Amniotic stem cell (primary cell): ENCODE measurements around the gene ADCY2.
A peak's percentile ranks its signal among the peaks of the same experiment; 100 is the strongest.

Experiments
- DNase-seq: peaks from one replicate; lab custom pipeline; 2025; lab: John Stamatoyannopoulos, UW

ADCY2 gene

GRCh38 chr5:7784683-7785380 lies 388.9 kb downstream of the ADCY2 start:
- no peak for DNase-seq

GRCh38 chr5:7787770-7788169 lies 391.8 kb downstream of the ADCY2 start:
- DNase-seq: no peak

- no peak for DNase-seq
Observed at GRCh38 chr5:7789567-7789966, 393.6 kb downstream of the ADCY2 start.

- no peak for DNase-seq
Observed at GRCh38 chr5:7793895-7794294, 398.0 kb downstream of the ADCY2 start.

DNA sequence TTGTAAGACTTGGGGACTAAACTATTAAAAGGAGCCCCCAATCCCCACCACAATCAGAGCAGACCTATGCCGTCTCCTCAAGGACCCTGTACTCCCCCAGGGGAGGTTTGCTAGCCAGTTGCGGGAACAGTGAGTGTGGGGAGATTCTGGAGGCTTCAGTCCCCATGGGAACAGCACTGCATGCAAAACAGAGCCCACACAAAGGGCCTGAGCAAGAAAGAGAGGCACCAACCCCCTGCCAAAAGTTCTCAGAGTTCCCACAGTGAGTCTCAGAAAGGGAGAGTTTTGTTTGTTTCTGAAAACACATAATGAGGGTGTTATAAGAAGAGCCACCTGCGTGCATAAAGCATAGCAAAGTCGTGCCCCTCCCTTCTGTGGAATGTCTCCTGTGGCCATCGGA lies 398.4 kb downstream of the ADCY2 start:
- no peak for DNase-seq

DNA sequence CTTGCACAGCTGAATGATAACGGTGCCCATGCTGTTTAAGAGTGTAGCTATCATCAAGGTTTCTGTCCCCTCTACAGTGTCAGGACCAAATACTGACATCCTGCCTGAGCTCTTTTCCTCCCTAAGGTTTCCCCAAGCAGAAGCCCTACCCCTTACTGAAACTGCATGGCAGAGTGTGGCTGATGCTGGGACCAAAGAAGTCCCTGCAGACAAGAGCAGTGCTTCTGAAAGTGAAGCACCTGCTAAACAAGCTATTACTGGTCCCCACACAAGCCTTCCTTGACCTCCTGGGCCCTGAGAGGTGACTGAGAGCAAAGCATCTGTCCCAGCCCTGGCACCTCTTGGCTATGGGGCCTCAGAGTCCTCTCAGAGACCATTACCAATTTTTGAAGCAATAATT lies 398.9 kb downstream of the ADCY2 start:
- DNase-seq: no peak

GRCh38 chr5:7795306-7795705 lies 399.4 kb downstream of the ADCY2 start:
- no peak for DNase-seq

GRCh38 chr5:7801891-7802614 lies 406.1 kb downstream of the ADCY2 start:
- DNase-seq: no peak

- DNase-seq: no peak
Observed at GRCh38 chr5:7802855-7803254, 406.9 kb downstream of the ADCY2 start.

GRCh38 chr5:7803937-7804336 lies 408.0 kb downstream of the ADCY2 start:
- no peak for DNase-seq

DNA sequence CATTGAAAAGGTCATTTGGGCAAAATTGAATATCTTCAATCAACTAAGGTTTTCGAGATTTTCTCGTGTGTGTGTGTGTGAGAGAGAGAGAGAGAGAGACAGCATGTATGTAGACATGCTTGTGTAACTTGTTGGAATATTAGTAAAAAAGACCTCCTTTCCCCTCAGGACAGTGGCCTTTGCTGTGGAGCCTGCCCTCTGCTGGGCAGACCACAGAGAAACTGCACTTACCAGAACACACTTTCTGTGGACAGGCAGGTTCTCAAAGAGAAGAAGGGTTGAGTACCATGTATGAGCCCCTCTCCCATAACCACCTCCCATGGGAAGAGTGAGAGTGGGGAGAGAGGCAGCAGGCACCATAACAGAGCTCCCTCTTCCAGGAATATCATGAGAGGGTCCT lies 409.4 kb downstream of the ADCY2 start:
- DNase-seq: no peak

DNA sequence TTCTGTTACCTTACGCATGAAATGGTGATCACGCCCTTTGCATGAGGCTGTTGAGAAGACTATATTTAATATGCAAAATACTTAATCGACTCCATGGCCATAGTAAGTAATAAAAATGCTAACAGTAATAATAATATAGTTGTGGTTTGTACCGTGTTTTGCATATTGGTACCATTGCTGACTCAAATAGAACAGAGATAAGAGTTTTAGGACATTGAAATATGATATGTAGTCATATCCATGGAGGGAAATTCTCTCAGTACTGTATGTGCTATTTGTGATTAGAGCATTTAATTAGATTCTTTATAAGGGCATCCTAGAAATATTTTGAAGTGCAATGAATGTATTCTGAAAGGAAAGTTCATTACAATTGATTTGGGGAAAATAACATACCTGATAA lies 413.1 kb downstream of the ADCY2 start:
- DNase-seq: no peak

DNA sequence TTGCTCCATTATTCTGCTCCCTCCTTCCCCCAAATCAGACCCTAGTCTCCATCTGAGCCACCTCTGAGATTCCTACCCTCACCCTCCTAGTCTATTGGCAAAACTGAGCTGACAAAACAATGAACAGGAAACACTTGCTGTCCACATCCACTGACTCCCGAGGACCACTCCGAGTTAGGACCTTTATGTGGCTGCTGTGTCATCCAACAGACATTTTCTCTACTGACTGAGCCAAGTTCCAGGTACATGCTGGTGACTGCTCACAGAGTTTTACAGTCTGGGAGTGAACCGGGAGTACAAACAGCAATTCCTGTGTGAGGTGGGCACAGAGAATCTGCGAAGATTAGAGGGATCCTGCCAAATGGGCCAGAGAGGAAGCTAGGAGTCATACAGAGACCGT lies 415.8 kb downstream of the ADCY2 start:
- DNase-seq: no peak

- no peak for DNase-seq
Observed at GRCh38 chr5:7813007-7813406, 417.1 kb downstream of the ADCY2 start.

- DNase-seq: no peak
Observed at GRCh38 chr5:7813576-7813975, 417.6 kb downstream of the ADCY2 start.

DNA sequence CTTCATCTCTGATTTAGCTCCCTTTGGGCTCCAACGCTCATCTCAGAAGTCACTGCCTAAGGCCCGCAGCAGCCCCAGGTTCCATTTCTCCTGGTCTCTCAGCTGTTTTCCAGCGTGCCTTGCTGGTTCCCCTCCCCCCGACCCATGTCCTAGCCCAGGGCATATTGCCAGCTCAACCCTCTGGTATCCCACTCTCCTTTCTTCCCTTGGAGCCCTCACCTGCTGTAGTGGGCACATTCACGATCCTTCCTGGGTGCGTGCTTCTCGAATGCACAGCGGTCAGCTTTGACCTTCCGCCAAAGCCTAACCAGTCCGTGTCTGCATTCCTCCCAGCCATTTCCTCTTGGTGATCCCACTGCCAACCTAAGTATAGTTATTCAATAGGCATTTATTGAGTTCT lies 418.9 kb downstream of the ADCY2 start:
- no peak for DNase-seq

DNA sequence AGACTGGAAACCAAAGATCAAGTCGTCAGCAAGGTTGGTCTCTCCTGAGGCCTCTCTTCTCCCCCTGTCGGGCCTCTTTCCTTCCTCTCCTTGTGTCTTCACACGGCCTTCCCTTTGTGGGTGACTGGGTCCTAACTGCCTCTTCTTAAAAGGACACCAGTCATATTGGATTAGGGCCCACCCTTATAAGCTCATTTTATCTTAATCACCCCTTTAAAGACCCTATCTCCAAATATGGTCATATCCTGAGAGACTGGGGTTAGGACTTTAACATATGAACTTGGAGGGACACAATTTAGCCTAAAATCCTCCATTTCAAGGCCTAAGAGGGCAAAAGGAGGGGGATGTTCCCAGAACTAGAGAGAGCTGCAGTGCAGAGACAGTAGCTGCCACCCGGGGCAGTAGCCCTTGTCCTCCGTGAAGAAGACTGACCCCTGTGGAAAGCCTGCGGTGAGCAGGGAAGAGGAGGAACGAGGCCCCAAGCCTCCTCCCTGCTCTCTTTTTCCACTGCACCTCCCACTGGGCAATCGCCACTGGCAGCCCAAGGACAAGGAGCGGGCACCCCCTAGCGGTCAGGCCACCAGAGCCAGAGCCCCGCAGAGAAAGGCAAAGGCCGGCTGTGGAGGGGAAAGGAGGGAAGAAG lies 420.1 kb downstream of the ADCY2 start:
- DNase-seq: peak; percentile 41

DNA sequence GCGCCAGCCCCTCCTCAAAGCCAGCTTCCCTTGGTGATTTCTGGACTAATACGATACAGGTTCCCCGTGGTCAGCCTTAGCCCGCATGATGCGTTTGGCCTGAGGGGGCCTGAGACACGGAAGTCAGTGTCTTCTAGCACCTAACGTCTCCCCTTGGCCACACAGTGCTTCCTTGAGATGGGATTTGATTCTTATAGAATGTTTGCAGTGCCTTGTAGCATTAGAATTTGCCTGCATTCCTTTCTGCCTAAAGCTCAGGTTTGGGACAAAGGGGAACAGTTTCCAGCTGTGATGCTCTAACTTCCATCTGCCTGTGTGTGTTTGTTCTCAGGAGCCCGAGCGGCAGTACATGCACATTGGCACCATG lies 420.6 kb downstream of the ADCY2 start:
- DNase-seq: no peak

- DNase-seq: no peak
Observed at GRCh38 chr5:7822449-7822848, 426.5 kb downstream of the ADCY2 start.

- no peak for DNase-seq
Observed at GRCh38 chr5:7823594-7823993, 427.7 kb downstream of the ADCY2 start.

- no peak for DNase-seq
Observed at GRCh38 chr5:7824995-7825394, 429.1 kb downstream of the ADCY2 start.

- no peak for DNase-seq
Observed at GRCh38 chr5:7825630-7826029, 429.7 kb downstream of the ADCY2 start.

DNA sequence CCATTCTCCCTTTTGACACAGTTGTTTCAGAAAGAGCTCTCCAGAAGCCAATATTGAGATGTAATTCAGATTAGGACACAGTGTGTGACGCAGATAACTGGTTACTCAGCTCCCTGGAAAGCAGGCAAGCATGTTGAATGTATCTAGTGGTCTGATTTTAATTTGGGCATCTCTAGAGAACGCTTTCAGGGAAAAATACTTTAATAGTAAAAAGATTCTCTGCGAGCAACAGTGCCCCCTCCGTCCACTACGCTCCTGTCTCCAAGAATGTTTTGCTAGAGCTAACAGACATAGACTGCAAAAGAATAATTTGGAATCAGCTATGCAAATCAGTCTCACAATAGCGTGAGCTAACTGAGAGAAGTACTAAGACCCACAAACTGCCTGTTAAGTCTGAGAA lies 431.7 kb downstream of the ADCY2 start:
- DNase-seq: no peak
